ENCODE data around the gene ENOX2.

- TF ChIP-seq CTCF (IDR thresholded peaks at IDR 0.05) (no peak), EZH2 (IDR thresholded peaks at IDR 0.05; ENCODE audit: borderline replicate concordance, insufficient read depth, low read depth, low read length, poor library complexity, severe bottlenecking) (no peak)
Observed at GRCh38 chrX:130652824-130653578, 250.0 kb downstream of the ENOX2 start.
